Amniotic stem cell (primary cell): Measurements from ENCODE around the gene TOMM70.

ENCODE experiments used
- DNase-seq: peaks from one replicate; lab custom pipeline; 2025; lab: John Stamatoyannopoulos, UW

Gene TOMM70

DNA sequence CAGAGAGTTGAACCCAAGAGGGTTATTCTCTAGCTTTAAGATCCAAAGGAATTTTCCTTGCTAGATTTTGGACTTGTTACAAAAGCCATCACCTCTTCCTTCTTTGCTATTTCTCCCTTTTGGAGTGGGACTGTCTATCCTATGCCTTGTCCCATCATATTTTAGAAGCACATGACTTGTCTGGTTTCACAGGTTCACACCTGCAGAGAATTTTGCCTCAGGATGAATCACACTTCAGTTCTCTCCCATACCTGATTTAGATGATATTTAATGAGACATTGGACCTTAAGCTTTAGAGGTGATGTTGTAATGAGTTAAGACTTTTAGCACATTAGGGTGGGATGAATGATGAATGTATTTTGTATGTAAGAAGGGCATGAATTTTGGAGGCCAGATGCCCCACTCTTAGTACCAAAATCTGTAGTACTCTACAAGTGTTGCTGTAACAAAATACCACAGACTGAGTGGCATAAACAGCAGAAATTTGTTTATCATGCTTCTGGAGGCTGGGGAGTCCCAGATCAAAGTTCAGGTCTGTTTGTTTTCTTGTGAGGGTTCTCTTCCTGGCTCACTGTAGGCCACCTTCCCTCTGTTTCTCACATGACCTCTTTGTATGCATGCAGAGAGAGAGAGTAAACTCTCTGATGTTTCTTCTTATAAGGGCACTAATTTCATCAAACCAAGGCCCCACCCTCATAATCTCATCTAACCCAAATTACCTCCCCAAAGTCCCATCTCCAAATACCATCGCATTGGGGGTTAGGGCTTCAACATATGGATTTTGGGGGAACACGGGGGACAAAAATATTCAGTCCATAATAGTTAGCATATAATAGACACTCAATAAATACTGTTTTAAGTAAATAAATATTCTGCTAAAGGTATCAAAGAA is 10.4 kb upstream of the TOMM70 start:
- DNase-seq = no peak

DNA sequence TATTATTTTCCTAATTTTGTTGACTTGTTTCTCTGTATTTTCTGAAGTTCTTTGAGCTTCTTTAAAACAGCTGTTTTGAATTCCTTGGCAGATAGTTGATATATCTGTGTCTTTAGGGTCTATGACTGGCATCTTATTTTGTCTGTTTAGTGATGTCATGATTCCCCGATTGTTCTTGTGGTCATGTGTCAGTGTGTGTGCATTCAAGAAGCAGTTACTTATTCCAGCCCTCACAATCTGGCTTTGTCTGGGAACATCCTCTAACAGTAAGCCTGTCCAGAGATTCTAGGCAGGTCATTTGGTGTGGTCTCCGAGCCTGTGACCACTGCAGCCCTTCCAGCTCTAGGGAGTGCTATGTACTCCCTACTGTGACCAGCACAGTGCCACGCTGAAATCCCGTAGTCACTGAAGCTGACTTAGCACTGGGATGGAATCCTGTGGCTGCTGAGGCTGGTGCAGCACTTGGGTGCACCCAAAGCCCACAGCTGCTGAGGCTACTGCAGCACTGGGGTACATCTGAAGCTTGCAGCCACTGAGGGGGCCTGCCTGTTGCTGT is 7.2 kb upstream of the TOMM70 start:
- no peak for DNase-seq

DNA sequence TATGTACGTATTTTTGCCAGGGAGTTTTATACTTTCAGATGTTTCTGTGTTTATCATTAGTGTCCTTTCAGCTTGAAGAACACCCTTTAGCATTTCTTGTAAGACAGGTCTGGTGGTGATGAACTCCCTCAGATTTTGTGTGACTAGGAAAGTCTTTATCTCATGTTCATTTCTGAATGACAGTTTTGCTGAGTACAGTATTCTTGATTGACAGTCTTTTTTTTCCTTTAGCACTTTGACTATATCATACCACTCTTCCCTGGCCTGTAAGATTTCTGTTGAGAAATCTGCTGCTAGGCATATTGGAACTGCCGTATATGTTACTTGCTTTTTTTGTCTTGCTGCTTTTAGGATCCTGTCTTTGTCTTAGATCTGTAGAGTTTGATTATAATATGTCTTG is 6.3 kb upstream of the TOMM70 start:
- DNase-seq = no peak

DNA sequence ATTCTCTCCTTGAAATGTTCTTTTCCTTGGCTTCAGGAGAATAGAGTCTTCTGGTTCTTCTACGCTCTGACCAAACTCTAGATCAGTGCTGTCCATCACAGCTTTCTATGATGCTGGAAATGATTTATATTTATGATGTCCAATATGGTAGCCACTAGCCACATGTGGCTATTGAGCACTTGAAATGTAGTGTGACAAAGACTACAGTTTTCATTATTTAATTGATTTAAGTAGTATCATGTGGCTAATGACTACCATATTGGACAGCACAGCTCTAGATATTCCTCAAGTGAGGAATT is 3.3 kb upstream of the TOMM70 start:
- DNase-seq = no peak

DNA sequence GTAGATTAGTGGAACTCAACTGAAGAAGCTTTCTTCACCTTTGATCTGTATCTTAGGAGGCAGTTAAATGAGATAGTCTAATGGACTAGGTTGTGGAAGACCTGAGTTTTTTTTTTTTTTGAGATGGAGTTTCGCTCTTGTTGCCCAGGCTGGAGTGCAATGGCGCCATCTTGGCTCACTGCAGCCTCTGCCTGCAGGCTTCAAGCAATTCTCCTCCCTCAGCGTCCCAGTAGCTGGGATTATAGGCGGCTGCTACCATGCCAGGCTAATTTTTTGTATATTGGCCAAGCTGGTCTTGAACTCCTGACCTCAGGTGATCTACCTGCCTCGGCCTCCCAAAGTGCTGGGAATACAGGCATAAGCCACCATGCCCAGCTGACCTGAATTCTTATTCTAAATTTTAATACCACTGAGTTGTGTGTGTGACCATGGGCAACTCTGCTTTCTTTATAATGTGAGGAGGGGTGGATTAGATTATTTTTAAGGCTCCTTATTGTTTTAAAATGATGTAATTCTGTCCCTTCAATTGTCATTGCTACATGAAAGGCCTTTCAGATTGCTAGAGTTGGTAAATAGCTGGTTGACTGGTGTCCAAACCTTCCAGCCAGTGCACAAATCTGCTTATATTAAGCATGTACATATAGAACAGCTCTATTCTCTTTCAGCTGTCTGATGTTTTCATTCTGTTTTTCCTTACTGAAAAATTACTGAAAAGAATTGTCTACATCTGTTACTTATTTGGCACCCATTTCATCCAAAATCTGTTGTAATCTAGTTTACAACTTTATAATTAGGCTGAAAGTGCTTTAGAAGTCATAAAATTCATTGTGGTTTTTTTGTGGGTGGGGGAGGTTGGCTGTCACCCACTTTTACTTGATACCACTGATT is 2.7 kb upstream of the TOMM70 start:
- no peak for DNase-seq

DNA sequence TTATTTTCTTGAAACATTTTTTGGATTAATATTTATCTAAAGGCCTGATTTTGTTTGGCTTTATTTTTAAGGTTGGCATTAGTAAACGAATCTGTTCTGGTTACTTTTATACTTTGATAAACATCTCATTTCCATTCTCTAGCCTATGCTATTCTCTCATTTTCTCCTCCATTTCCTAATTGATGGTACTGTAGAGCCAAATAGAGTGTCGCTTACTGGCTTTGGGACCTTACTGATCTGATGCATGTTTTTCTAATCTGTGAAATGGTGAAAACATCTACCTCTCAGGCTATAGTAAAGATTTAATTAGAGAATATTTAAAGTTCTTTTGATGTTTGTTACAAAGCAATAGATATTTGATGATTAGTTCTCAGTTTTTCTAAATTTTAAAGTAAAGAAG is 2.0 kb upstream of the TOMM70 start:
- DNase-seq = no peak

DNA sequence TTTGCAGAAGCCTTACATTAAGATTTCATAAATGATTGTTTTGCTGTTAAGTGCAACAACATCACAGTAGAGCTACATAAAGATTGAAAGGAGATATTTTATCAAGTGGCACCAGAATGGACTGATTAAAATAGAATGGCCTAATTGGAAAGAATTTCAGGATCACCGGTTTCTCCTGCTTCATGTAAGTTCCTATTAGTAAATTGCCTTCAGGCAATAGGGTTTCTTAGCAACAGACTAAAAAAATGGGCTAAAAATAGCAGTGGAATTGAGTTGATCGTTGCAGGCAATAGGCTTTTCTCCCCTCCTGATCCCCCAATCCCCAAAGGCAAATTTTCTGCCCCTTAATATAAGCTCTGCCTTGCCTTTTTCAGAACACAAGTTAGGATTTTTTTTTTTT is 1.4 kb upstream of the TOMM70 start:
- peak; percentile 56 for DNase-seq

DNA sequence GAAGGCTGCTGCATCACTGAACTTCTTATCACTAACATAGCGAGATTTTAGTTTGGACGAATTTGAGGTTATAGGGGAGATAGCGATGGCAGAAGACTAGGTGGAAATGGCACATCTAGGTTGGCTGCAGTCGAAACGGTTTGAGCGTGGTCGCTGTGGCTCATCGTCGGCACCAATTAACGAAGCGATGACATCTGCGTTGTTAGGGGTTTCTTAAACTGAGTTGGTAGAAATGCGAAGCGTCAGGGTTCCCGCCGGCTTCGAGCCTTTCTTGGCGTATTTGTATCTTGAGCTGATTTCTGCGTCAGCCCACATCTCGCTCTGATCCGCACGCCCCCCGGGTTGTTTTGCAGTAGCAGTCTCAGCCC is 769 bp upstream of the TOMM70 start:
- DNase-seq = no peak

DNA sequence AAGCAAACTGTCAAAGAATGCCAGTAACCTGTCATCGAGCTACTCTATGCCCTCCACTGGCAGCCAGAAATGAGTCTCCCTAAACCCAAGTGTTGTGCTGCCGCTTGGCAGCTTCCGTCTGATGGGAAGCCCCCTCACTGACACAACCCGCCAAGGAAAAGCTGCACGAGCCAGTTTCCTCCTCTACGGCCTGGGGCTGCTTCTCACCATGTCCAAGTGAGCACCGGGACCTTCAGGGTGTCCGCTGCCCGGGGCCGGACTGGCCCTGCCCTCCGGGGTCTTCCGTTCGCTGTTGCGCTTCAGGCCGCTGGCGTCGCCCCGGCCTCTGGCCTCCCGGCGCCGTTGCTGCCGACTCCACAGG is 490 bp downstream of the TOMM70 start:
- no peak for DNase-seq

DNA sequence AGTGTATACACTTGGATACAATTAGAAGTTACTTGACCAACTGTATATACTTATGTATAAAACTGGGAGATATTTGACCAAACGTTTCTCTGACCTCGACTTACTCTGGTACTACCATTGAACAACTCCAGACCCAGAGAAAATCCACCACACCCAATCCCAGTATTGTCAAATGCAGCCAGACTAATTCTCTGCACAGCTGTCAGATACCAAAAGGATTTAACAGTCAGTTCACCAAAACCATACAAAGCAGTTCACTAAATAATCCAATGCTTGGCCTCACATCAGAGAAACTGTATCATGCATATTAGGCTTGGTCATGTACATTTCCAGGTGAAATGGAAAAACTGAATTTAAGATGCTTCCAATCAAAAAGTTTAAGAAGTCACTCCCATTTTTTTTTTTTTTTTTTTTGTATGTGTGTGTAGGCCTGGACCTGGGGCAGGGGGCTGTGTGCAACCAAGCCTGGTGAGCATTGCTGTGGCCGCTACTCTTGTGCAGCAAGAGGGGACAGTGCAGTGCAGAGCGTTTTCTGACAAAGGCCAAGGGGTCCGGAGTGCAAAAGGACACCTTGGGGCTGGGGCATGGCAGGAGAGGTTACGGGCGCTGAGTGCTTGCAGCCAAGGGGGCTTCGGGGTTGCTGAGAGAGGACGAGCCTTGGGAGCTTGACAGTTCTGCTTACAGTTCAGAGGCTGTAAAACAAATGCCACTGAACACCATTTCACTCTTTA is 1.4 kb downstream of the TOMM70 start:
- no peak for DNase-seq

DNA sequence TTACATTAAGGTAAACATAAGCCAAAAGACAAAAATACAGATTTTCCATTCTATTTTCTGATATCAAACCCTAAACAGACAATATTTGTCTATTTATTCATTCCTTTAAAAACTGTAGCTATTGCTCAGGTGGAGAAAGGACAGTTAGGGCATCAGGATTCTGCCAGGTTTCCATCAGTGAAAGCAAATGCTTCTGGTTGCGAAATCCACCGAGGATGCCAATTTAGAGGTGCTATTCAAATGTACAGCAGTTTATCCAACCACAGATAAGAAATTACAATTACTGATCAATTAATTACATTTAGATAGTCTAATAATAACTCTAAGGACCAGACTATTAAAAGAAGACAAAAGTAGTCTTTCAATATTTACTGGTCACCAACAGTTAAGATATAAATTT is 3.9 kb downstream of the TOMM70 start:
- DNase-seq = no peak

DNA sequence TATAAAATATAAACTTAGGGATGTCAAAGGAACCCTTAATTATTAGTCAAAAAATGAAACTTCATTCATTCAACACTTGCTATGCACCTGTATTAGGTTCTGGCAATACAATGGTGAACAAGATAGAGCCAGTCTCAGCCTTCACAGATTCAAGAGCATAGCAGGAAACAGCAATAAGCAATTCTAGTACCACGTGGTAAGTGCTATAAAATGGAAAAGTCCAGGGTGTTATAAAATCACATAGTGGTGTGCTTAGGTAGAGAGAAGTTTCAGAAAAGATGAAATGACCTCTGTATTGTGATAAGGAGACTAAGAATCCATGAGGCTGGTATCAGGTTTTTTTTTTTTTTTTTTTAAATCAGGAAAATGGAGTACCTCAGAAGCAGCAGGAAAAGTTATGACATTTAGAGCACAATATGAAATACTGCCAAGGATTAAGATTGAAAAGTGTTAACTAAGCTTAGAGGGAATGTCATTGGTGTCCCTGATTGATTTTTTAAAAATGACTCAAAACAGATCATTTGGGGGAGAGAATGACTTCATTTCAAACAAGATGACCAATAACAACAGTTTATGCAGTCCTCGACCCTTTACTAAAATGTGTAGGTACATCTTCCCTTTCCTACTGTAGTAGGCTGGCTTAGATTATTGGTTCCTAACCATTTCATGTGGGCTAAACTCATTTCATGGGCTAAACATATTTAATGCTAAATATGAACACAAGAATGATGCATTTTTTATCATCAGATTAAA is 5.0 kb downstream of the TOMM70 start:
- no peak for DNase-seq

DNA sequence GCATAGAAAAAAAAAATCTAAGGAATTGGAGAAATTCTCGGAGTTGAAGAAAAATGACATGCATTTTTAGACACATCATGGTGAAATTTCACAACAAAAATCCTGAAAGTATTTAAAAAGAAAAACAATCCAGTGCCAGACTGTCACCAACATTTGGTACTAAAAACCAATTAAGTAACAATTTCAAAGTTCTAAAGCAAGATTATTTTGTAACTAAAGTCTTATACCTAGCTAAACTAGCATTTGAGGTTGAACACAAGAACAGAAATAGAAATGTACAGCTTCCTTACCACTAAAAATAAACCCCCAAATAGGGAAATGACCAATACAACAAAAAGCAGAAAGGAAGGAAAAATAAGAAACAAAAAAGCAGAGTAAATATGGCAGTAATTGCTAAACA is 11.9 kb downstream of the TOMM70 start:
- DNase-seq = no peak

DNA sequence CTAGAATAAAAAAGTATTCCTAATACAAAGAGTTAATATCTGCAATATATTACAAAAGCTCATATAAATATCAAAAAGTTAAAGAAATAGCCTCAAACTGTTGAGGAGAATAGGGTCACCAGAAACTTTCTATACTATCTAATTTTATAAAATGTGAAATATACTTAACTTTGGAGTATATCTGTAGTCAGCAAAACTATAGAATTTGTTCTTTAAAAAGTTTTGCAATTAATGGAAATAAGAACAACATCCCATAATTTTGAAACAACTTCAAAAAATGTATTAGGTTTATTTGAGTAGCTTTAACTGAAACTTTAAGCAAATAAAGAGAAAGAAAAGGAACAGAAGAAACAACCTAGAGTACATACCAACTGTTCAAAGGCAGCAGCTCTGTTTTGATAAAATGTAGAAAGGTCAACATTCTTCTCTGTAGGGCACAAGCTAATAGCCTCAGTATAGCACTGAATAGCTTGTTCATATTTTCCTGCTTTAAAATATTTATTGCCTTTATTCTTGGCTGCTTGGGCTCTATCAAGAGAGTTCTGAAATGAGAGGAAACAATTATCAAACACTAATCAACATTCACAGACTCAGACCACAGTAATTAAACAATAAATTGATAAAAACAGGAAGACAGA is 14.3 kb downstream of the TOMM70 start:
- DNase-seq = no peak

DNA sequence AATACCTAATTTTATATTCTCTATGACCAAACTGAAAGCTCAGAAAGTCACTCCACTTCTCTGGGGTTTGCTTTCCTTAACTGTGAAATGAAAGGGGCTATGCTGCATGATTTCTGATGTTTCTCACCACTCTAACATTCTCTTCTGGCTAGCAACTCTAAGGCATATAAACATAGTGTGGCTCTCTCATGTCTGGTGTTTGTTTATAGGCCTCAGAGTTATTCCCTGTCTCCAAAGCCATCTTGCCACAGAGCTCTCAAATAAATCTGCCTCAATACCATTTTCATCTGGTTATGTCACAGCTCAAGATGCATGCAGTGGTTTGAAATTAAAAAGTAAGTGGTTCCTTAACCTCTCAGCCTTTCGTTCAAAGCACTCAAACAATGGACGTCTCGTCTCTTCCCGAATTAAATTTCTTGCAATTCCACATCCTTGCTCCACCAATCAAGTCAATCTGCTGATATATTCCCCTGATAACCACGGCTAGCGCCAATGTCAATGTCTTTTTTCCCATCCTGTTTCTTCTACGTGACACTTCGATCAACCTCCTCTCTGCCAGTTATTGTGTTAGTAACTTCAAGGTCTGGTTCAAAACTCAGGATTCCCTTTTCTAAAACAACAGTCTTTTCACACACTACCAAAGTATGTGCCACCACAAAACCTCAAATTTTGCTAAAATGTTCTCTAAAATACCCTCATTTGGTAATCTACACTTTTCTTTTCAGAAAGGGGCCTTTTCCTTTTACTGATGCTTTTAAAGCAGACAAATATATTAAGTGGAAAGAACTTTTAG is 16.0 kb downstream of the TOMM70 start:
- DNase-seq = no peak

DNA sequence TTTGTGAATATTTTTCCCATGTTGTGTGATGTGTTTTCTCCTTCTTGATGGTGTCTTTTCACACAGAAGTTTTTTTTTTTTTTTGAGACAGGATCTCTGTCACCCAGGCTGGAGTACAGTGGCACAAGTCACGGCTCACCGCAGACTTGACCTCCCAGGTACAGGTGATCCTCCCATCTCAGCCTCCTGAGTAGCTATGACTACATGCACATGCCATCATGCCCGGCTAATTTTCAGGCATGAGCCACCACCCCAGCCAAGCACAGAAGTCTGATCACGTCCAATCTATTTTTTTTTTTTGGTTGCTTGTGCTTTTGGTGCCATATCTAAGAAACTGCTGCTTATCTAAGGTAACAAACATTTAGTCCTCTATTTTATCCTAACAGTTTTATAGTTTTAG is 24.6 kb downstream of the TOMM70 start:
- no peak for DNase-seq

DNA sequence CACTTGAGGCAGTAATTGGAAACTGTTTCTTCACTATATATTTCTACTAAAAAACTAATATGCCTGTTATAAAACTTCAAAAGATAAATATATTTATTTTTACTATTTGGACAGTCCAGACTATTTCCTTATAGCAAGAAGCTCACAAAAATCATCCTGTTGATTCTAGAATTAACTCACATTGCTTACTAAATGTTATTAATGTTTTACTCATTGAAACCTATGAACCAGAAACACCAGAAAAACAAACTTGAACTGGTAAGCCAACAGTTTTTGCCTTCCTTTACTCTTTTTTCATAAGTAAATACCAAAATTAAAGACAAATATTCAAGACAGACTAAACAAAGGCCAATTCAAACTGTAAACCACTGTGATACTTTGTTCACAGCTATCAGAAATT is 26.4 kb downstream of the TOMM70 start:
- no peak for DNase-seq

DNA sequence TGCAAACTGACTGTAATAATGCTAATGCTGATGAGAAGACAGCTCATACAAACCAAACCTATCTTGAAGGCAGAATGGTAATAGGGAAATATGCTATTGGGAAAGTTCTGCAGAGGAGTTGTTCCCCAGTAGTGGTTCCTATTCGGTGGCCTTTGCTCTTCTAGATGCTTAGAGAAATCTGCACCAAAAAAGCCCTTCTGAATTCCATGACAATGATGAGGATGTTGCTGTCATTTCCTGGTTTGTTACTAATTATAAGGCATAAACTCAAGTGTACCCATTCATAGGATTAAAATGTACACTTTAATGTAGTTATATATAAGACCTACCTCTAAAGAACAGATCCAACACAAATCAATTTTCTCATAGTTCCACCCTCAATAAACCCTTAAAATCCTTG is 30.1 kb downstream of the TOMM70 start:
- DNase-seq = no peak

DNA sequence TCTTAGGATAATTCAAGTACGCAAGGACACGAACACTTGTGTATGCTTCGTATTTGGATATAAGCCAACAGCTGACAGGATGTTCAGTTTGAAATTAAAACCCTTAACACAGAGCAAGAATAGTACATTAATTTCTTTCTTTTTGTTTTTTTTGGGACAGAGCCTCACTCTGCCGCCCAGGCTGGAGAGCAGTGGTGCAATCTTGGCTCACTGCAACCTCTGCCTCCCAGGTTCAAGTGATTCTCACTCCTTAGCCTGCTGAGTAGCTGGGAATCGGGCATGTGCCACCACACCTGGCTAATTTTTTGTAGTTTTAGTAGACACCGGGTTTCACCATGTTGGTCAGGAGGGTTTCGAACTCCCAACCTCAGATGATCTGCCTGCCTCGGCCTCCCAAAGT is 32.4 kb downstream of the TOMM70 start:
- DNase-seq = no peak

DNA sequence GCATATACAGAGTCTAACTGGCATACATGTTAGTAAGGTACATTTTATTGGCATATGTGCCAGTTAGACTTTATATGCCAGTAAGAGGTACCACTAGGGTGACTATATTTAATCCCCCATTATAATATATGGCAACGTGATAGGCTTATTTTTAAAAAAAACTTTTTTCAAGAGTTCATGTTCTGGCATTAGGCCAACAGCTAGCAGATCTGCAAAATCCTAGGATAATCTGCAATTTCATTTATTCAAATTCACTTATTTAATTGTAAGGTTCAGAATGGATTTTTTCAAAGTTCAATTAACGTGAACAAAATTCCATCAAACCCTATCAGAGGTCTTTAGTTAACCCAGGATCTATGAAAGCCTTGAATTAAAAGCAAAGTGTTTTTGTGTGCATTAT is 34.5 kb downstream of the TOMM70 start:
- no peak for DNase-seq

DNA sequence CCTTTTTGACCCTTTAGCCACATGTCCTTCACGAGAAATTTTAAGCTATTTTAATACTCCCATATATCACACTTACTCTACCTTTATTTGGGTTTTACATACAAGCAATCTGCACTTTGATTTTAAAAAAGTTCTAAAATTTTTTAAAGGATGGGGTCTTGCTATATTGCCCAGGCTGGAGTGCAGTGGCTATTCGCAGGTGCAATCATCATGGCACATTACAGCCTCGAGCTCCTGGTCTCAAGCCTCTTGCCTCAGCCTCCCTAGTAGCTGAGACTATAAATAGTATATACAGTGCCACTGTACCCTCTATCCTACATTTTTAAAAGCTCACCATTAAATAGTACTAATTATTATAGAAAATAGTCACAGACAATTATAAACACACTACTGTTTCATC is 36.5 kb downstream of the TOMM70 start:
- DNase-seq = no peak
